ENCODE measurements around the gene KDM2A. TPM values are rescaled to one million over a fixed set of nuclear protein-coding genes. Genes with fewer than 3 reads are reported as not detected.

Gene KDM2A
- total and polyA plus RNA-seq, 7 donors: 15.6 to 67.3 (median 29.0) TPM

- Histone ChIP-seq H3K9me3 (no peaks in the 10 kb centered on the region), H3K36me3 (no peaks in the 10 kb centered on the region), H3K4me1 (peaks cover 0 to 44% (median 40%) of the 10 kb centered on the region in 4 donors), H3K27me3 (no peaks in the 10 kb centered on the region), H3K4me3 (no peak overlapping the region), H3K27ac (peak overlapping the region; percentile 37 to 55 (median 46))
- intact Hi-C loops (cut with DNase I): no loop called here
- peak; percentile 73 to 89 (median 88) for TF ChIP-seq CTCF (IDR thresholded peaks at IDR 0.05)
- peak in 1 of 4 donors; percentile 31 for TF ChIP-seq POLR2AphosphoS5 (IDR thresholded peaks at IDR 0.05)
- TF ChIP-seq EP300 (IDR thresholded peaks at IDR 0.05): no peak
- TF ChIP-seq POLR2A (IDR thresholded peaks at IDR 0.05): no peak
- WGBS, 2 donors: 47 to 58% methylated on average over 22 of the region's 22 CpGs
- peak; percentile 90 for DNase-seq
These were observed 143.9 kb downstream of the KDM2A start for GRCh38 chr11:67262731-67263675.

GRCh38 chr11:67264260-67264659 lies 145.2 kb downstream of the KDM2A start:
- intact Hi-C loops (cut with DNase I): no loop called here
- H3K27me3 ChIP-seq: no peaks in the 10 kb centered on the region
- TF ChIP-seq POLR2A (IDR thresholded peaks at IDR 0.05) (no peak), CTCF (IDR thresholded peaks at IDR 0.05) (no peak), POLR2AphosphoS5 (IDR thresholded peaks at IDR 0.05) (no peak), EP300 (IDR thresholded peaks at IDR 0.05) (no peak)
- H3K9me3 ChIP-seq: no peaks in the 10 kb centered on the region
- peak; percentile 30 for DNase-seq
- H3K27ac ChIP-seq: no peak overlapping the region
- H3K36me3 ChIP-seq: peaks cover 0 to 5% (median 0%) of the 10 kb centered on the region in 4 donors
- H3K4me3 ChIP-seq: no peak overlapping the region
- WGBS, 2 donors: 94 to 96% methylated on average over 5 of the region's 5 CpGs
- peaks cover 0 to 56% (median 52%) of the 10 kb centered on the region in 4 donors for H3K4me1 ChIP-seq

GRCh38 chr11:67264877-67265632 lies 146.0 kb downstream of the KDM2A start:
- Histone ChIP-seq H3K27ac (peak overlapping the region in 2 of 4 donors; percentile 72 to 80), H3K27me3 (no peaks in the 10 kb centered on the region), H3K36me3 (peaks cover 0 to 5% (median 0%) of the 10 kb centered on the region in 4 donors), H3K9me3 (no peaks in the 10 kb centered on the region), H3K4me3 (no peak overlapping the region), H3K4me1 (peaks cover 0 to 64% (median 60%) of the 10 kb centered on the region in 4 donors)
- intact Hi-C loops (cut with DNase I): loop anchor here (5.0 kb wide), 2 partner anchors 117 to 242 kb away; partner anchors contain the start of genes CDK2AP2 and PITPNM1
- DNase-seq: peak; percentile 64
- 94 to 95% methylated on average over 7 of the region's 7 CpGs for WGBS, 2 donors
- TF ChIP-seq CTCF (IDR thresholded peaks at IDR 0.05) (no peak), POLR2A (IDR thresholded peaks at IDR 0.05) (no peak), POLR2AphosphoS5 (IDR thresholded peaks at IDR 0.05) (no peak), EP300 (IDR thresholded peaks at IDR 0.05) (no peak)

GRCh38 chr11:67265633-67266448 lies 146.8 kb downstream of the KDM2A start:
- intact Hi-C loops (cut with DNase I): loop anchor here (1.0 to 5.0 kb wide), 4 partner anchors 22 to 241 kb away; partner anchors contain the start of genes CDK2AP2 and PITPNM1
- Histone ChIP-seq H3K4me1 (peaks cover 0 to 71% (median 67%) of the 10 kb centered on the region in 4 donors), H3K27me3 (no peaks in the 10 kb centered on the region), H3K9me3 (no peaks in the 10 kb centered on the region), H3K27ac (peak overlapping the region; percentile 72 to 80 (median 76)), H3K4me3 (peak overlapping the region in 3 of 4 donors; percentile 5 to 25 (median 24)), H3K36me3 (peaks cover 0 to 5% (median 0%) of the 10 kb centered on the region in 4 donors)
- 10 to 14% methylated on average over 54 of the region's 54 CpGs for WGBS, 2 donors
- TF ChIP-seq CTCF (IDR thresholded peaks at IDR 0.05) (peak; percentile 60 to 70 (median 64)), POLR2A (IDR thresholded peaks at IDR 0.05) (no peak)
- DNase-seq: peak; percentile 88
